Kidney (tissue), 14 donors: ENCODE measurements around the gene TRPM5. TPM values are rescaled to one million over a fixed set of nuclear protein-coding genes. Genes with fewer than 3 reads are reported as not detected.

ENCODE experiments used
- DNase-seq, 5 donors: peaks; one replicate each; pipeline ENCODE4 v3.0.0-alpha.2; 2013 to 2020
- FAIRE-seq: peaks from 2 replicates; lab custom pipeline; 2012; peaks lifted over from hg19 to GRCh38; lab: Jason Lieb, UNC
- H3K27ac ChIP-seq, 2 donors: one replicate each; pipeline ENCODE4 v1.7.0; 2013; ENCODE audit warnings: low read depth in 2 of 2, low read length in 2 of 2, inconsistent platforms in 1 of 2
- H3K27me3 ChIP-seq: one replicate; pipeline ENCODE4 v1.7.1; 2013; ENCODE audit warnings: low read length, inconsistent platforms; ENCODE audit not compliant: control insufficient read depth, insufficient read depth
- H3K36me3 ChIP-seq, 3 donors: one replicate each; pipeline versions ENCODE4 v1.7.0 to v1.7.1; 2013; ENCODE audit warnings: low read length in 3 of 3, control low read depth in 1 of 3, inconsistent platforms in 1 of 3; ENCODE audit not compliant: insufficient read depth in 3 of 3, control insufficient read depth in 2 of 3
- H3K4me1 ChIP-seq, 3 donors: one replicate each; pipeline versions ENCODE4 v1.7.0 to v1.7.1; 2013; ENCODE audit warnings: low read length in 3 of 3, inconsistent platforms in 1 of 3, low read depth in 1 of 3; ENCODE audit not compliant: control insufficient read depth in 2 of 3, insufficient read depth in 2 of 3
- H3K4me3 ChIP-seq, 3 donors: one replicate each; pipeline versions ENCODE4 v1.7.0 to v1.8.1; 2013; ENCODE audit warnings: low read length in 3 of 3, control low read depth in 1 of 3, inconsistent platforms in 1 of 3
- H3K9ac ChIP-seq, 3 donors: one replicate each; pipeline versions ENCODE4 v1.7.0 to v1.7.1; 2013; ENCODE audit warnings: low read length in 3 of 3, control low read depth in 1 of 3, inconsistent platforms in 1 of 3
- H3K9me3 ChIP-seq, 3 donors: one replicate each; pipeline versions ENCODE4 v1.7.0 to v1.7.1; 2013; ENCODE audit warnings: low read length in 3 of 3, control low read depth in 1 of 3, inconsistent platforms in 1 of 3; ENCODE audit not compliant: control insufficient read depth in 2 of 3, insufficient read depth in 1 of 3
- CTCF ChIP-seq: IDR thresholded peaks from 3 replicates; pipeline ENCODE4 v1.5.1; 2012; ENCODE audit warnings: mild to moderate bottlenecking, moderate library complexity, borderline replicate concordance; ENCODE audit not compliant: insufficient read depth; ENCODE audit errors: extremely low read depth
- intact Hi-C: fragments of 100-400 bp; cut with DNase I; formaldehyde crosslinking; loops from one replicate; pipeline ENCODE4 v1.11.1; 2022
- polyA plus RNA-seq: library from polyadenylated mRNA; stranded (reverse); fragments of 350-450 nt; fragmentation: Illumina TruSeq; extraction: RNeasy Lipid Tissue Mini Kit (QIAGEN cat#74804); gene quantifications from one replicate; pipeline ENCODE4 v1.2.3, GENCODE V29; 2014; ENCODE audit warnings: low read depth, low replicate concordance; ENCODE audit not compliant: insufficient read depth
- total RNA-seq: library from RNA; stranded (reverse); fragmentation: NEBNext Ultra II Directional; extraction: Animal tissue kit (Norgen Biotek cat#: 25700); gene quantifications from one replicate; pipeline ENCODE4 v1.2.1, GENCODE V29; 2021
- donor health status: control.
- donor health status: control.
- donor health status: control.
- donor health status: control.
- donor health status: control.
- donor health status: DM: yes; HTN: yes; CAD: no.
- donor health status: Normal renal cell carcinoma (clear cell type).

The TRPM5 gene
- total and polyA plus RNA-seq, 2 donors from 2014 or later = 0.25 to 0.69 TPM

GRCh38 chr11:2448661-2449547 lies 4.6 kb upstream of the TRPM5 start:
- no peaks in the 10 kb centered on the region for H3K27me3 ChIP-seq
- no peak overlapping the region for H3K9ac ChIP-seq
- TF ChIP-seq CTCF = no peak
- peaks cover 0 to 24% (median 6%) of the 10 kb centered on the region in 3 donors for H3K4me1 ChIP-seq
- H3K27ac ChIP-seq = no peak overlapping the region
- intact Hi-C loops = no loop called here
- H3K36me3 ChIP-seq = no peaks in the 10 kb centered on the region
- H3K4me3 ChIP-seq = no peak overlapping the region
- FAIRE-seq = no peak
- no peaks in the 10 kb centered on the region for H3K9me3 ChIP-seq
- peak in 1 of 5 donors; percentile 65 for DNase-seq

GRCh38 chr11:2447951-2448650 lies 3.8 kb upstream of the TRPM5 start:
- H3K27me3 ChIP-seq = peaks cover 3% of the 10 kb centered on the region

GRCh38 chr11:2447253-2447950 lies 3.1 kb upstream of the TRPM5 start:
- no peak for TF ChIP-seq CTCF
- H3K4me1 ChIP-seq = peaks cover 0 to 27% (median 6%) of the 10 kb centered on the region in 3 donors
- peak overlapping the region in 1 of 3 donors; percentile 48 for H3K9ac ChIP-seq
- FAIRE-seq (no peak), DNase-seq (peak in 1 of 5 donors; percentile 72)
- intact Hi-C loops = no loop called here
- no peaks in the 10 kb centered on the region for H3K36me3 ChIP-seq
- peaks cover 3% of the 10 kb centered on the region for H3K27me3 ChIP-seq
- no peaks in the 10 kb centered on the region for H3K9me3 ChIP-seq
- H3K4me3 ChIP-seq = no peak overlapping the region
- H3K27ac ChIP-seq = no peak overlapping the region

More at GRCh38 chr11:2447951-2448650, 3.8 kb upstream of the TRPM5 start:
- no peak overlapping the region for H3K27ac ChIP-seq
- H3K4me1 ChIP-seq = peaks cover 0 to 26% (median 6%) of the 10 kb centered on the region in 3 donors
- TF ChIP-seq CTCF = no peak
- DNase-seq = peak in 1 of 5 donors; percentile 48
- intact Hi-C loops = no loop called here
- no peaks in the 10 kb centered on the region for H3K36me3 ChIP-seq
- no peaks in the 10 kb centered on the region for H3K9me3 ChIP-seq
- no peak for FAIRE-seq
- no peak overlapping the region for H3K4me3 ChIP-seq
- H3K9ac ChIP-seq = no peak overlapping the region
